OCI-LY7 (cell line): Measurements from ENCODE around the gene SPSB1. TPM values are rescaled to one million over a fixed set of nuclear protein-coding genes. Genes with fewer than 3 reads are reported as not detected.

ENCODE experiments used
- BruUV-seq: library from RNA; stranded (reverse); fragments of 400-500 nt; replicated peaks from 2 replicates; lab custom pipeline; 2021; lab: Mats Ljungman, UMichigan
- CTCF ChIA-PET: fragments of 300-600 bp; sonication (Branson Sonifier 250); formaldehyde crosslinking; loops from one replicate; lab custom pipeline; 2022; ENCODE audit warnings: antibody characterized with exemption; ENCODE audit not compliant: unreplicated experiment; lab: Charles Lee
- POLR2A ChIA-PET: fragments of 300-600 bp; sonication (Branson Sonifier 250); formaldehyde crosslinking; loops from one replicate; lab custom pipeline; 2022; ENCODE audit warnings: antibody characterized with exemption; lab: Charles Lee
- DNase-seq: peaks from one replicate; pipeline ENCODE4 v3.0.0-alpha.2; 2015; ENCODE audit warnings: low spot score
- H2AFZ ChIP-seq: fragments of 200-600 bp; sonication (generic), shearing (Covaris generic); 2 replicates; pipeline ENCODE4 v1.6.1; 2014; ENCODE audit warnings: mild to moderate bottlenecking, antibody characterized with exemption, low read length, moderate library complexity
- H3K27ac ChIP-seq: fragments of 200-600 bp; sonication (generic); 2 replicates; pipeline ENCODE4 v1.5.1; 2014; ENCODE audit warnings: mixed run types, low read depth, mild to moderate bottlenecking, moderate library complexity, low read length, inconsistent platforms; ENCODE audit not compliant: poor library complexity, severe bottlenecking
- H3K36me3 ChIP-seq: fragments of 200-600 bp; sonication (generic); 2 replicates; pipeline ENCODE4 v1.6.1; 2014; ENCODE audit warnings: mild to moderate bottlenecking, antibody characterized with exemption, low read length, moderate library complexity, mixed read lengths; ENCODE audit not compliant: insufficient read depth
- H3K4me1 ChIP-seq: fragments of 200-600 bp; sonication (generic); 2 replicates; pipeline ENCODE4 v1.5.1; 2014; ENCODE audit warnings: mild to moderate bottlenecking, low read length; ENCODE audit not compliant: insufficient read depth, poor library complexity, severe bottlenecking
- H3K4me2 ChIP-seq: fragments of 200-600 bp; sonication (generic); 2 replicates; pipeline ENCODE4 v1.6.1; 2014; ENCODE audit warnings: mild to moderate bottlenecking, low read length
- H3K4me3 ChIP-seq: fragments of 200-600 bp; sonication (generic); 2 replicates; pipeline ENCODE4 v1.5.1; 2014; ENCODE audit warnings: mild to moderate bottlenecking, low read depth, low read length; ENCODE audit not compliant: poor library complexity, severe bottlenecking
- H3K79me2 ChIP-seq: fragments of 200-600 bp; sonication (generic); 2 replicates; pipeline ENCODE4 v1.6.1; 2016; ENCODE audit warnings: low read depth, mild to moderate bottlenecking, low read length, moderate library complexity, mixed read lengths; ENCODE audit not compliant: insufficient read depth
- H3K9me2 ChIP-seq: fragments of 200-600 bp; sonication (generic); 2 replicates; pipeline ENCODE4 v1.6.1; 2016; ENCODE audit warnings: mild to moderate bottlenecking, low read length, mixed read lengths; ENCODE audit not compliant: insufficient read depth
- H3K9me3 ChIP-seq: fragments of 200-600 bp; sonication (generic); 2 replicates; pipeline ENCODE4 v1.6.1; 2014; ENCODE audit warnings: mild to moderate bottlenecking, mixed run types, low read length, mixed read lengths
- H4K20me1 ChIP-seq: fragments of 200-600 bp; sonication (generic); 2 replicates; pipeline ENCODE4 v1.6.1; 2014; ENCODE audit warnings: mild to moderate bottlenecking, antibody characterized with exemption, low read length, moderate library complexity, mixed read lengths; ENCODE audit not compliant: insufficient read depth
- CTCF ChIP-seq: fragments of 200-600 bp; sonication (generic); conservative IDR thresholded peaks from 2 replicates; pipeline ENCODE4 v1.5.1; 2014; ENCODE audit warnings: mild to moderate bottlenecking, antibody characterized with exemption, low read length, moderate library complexity, mixed read lengths
- EZH2phosphoT487 ChIP-seq: fragments of 200-600 bp; sonication (generic); IDR thresholded peaks from 2 replicates; pipeline ENCODE4 v1.6.1; 2018; ENCODE audit warnings: low read depth, borderline replicate concordance, mild to moderate bottlenecking, mixed run types, antibody characterized with exemption, low read length, moderate library complexity, mixed read lengths
- intact Hi-C: fragments of 100-400 bp; cut with micrococcal nuclease; formaldehyde crosslinking; loops from one replicate; pipeline ENCODE4 v1.10.0; 2022; ENCODE audit not compliant: unreplicated experiment
- total RNA-seq, 2 experiments: library from RNA; depleted of rRNA in 1 of 2; stranded (reverse); fragments of >200 nt in 1 of 2; shearing (Covaris generic) in 1 of 2; gene quantifications; 2 replicates each; pipeline ENCODE4 v1.2.3, GENCODE V29; 2014 to 2022

Gene SPSB1
- total RNA-seq, 2 experiments from 2014 or later = 1.2 to 14.0 TPM

GRCh38 chr1:9317072-9317471 lies 24.4 kb downstream of the SPSB1 start:
- Histone ChIP-seq H3K4me2 (peak overlapping the region; percentile 44; the same call in 1 of the 2 replicates), H4K20me1 (no peaks in the 10 kb centered on the region), H3K79me2 (no peaks in the 10 kb centered on the region), H3K27ac (no peak overlapping the region), H3K36me3 (no peaks in the 10 kb centered on the region), H3K4me3 (no peak overlapping the region), H3K9me2 (no peaks in the 10 kb centered on the region), H2AFZ (no peak overlapping the region), H3K9me3 (no peaks in the 10 kb centered on the region), H3K4me1 (peaks cover 50% of the 10 kb centered on the region)
- BruUV-seq = no TSS peak
- TF ChIP-seq CTCF (no peak), EZH2phosphoT487 (no peak)
- ChIA-PET CTCF (interaction anchor here (0.5 kb wide), 1 partner anchor 143 kb away, joined by 3 read pairs; no protein-coding TSS in a partner anchor), POLR2A (interaction anchor here (0.7 kb wide), 1 partner anchor 224 kb away, joined by 3 read pairs; no protein-coding TSS in a partner anchor)
- intact Hi-C loops = no loop called here
- no peak for DNase-seq

- H3K9me2 ChIP-seq = no peaks in the 10 kb centered on the region
- CTCF ChIA-PET = no interaction called here
- no peaks in the 10 kb centered on the region for H4K20me1 ChIP-seq
- no peak overlapping the region for H3K4me3 ChIP-seq
- BruUV-seq = no TSS peak
- POLR2A ChIA-PET = interaction anchor here (0.6 to 0.7 kb wide), 2 partner anchors 42 to 224 kb away, joined by 3 to 4 read pairs; no protein-coding TSS in a partner anchor
- H3K9me3 ChIP-seq = no peaks in the 10 kb centered on the region
- H3K4me1 ChIP-seq = peaks cover 50% of the 10 kb centered on the region
- H3K36me3 ChIP-seq = no peaks in the 10 kb centered on the region
- TF ChIP-seq CTCF (no peak), EZH2phosphoT487 (no peak)
- no peak overlapping the region for H2AFZ ChIP-seq
- H3K4me2 ChIP-seq = peak overlapping the region; percentile 44
- no peaks in the 10 kb centered on the region for H3K79me2 ChIP-seq
- DNase-seq = no peak
- intact Hi-C loops = no loop called here
- no peak overlapping the region for H3K27ac ChIP-seq
Observed at GRCh38 chr1:9317591-9318417, 25.1 kb downstream of the SPSB1 start.
